ENCODE measurements around the gene ANKRD16. TPM values are rescaled to one million over a fixed set of nuclear protein-coding genes. Genes with fewer than 3 reads are reported as not detected.

The ANKRD16 gene
- total and polyA plus RNA-seq, 2 of the 13 experiments (the other 11 are each of a cell fraction or from before 2014, with no cell fraction given): 8.0 to 11.4 TPM

DNA sequence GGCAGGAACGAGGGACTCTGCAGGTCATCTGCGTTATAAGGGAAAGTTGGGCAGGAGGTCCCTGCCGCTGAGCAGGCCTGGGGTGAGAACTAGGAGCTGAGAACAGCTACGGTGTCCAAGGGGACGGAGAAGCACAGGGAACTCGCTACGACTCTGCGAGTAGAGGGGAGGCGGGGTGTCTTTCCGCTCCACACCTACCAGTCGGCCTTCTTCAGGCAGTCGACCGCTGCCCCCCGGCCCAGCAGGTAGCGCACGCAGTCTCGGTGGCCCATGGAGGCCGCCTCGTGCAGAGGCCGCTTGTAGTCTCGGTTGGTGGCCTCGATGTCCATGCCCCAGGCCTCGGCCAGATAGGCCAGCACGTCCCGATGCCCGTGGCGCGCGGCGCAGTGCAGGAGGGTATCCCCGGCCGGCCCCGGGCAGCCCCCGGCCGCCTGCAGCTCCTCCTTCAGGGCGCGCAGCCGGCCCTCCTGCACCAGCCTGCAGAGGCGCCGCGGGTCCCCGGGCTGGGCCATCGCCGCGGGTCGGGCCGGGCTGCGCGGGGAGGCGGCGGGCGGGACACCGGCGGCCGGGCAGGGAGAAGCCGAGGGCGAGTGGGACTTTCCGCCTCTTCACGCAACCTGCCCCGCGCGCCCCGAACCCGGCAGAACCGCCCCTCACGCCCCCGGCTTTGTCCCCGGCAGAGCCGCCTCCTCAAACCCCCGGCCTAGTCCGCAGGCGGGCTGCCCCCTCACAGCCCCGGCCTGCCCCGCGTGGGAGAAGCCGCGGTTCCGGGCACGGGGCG is 660 bp downstream of the ANKRD16 start (continued):
- TF ChIP-seq, protein P1, sequence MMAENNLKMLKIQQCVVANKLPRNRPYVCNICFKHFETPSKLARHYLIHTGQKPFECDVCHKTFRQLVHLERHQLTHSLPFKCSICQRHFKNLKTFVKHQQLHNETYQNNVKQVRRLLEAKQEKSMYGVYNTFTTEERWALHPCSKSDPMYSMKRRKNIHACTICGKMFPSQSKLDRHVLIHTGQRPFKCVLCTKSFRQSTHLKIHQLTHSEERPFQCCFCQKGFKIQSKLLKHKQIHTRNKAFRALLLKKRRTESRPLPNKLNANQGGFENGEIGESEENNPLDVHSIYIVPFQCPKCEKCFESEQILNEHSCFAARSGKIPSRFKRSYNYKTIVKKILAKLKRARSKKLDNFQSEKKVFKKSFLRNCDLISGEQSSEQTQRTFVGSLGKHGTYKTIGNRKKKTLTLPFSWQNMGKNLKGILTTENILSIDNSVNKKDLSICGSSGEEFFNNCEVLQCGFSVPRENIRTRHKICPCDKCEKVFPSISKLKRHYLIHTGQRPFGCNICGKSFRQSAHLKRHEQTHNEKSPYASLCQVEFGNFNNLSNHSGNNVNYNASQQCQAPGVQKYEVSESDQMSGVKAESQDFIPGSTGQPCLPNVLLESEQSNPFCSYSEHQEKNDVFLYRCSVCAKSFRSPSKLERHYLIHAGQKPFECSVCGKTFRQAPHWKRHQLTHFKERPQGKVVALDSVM (CRISPR knock-in tag; IDR thresholded peaks at IDR 0.05): peak; percentile 54; the same call in 1 of the 2 replicates
- TF ChIP-seq ZNF263 (CRISPR knock-in tag; IDR thresholded peaks at IDR 0.05) (peak; percentile 1; the same call in 1 of the 2 replicates), ZSCAN29 (CRISPR knock-in tag; conservative IDR thresholded peaks at IDR 0.05) (no peak), ZNF766 (CRISPR knock-in tag; IDR thresholded peaks at IDR 0.05; ENCODE audit: borderline replicate concordance) (0 out of 2 replicates have a peak, but pooled peaks have one; percentile 11), HES4 (CRISPR knock-in tag; IDR thresholded peaks at IDR 0.05; ENCODE audit: borderline replicate concordance) (no peak), NCOA1 (CRISPR knock-in tag; IDR thresholded peaks at IDR 0.05) (no peak), ZNF605 (CRISPR knock-in tag; IDR thresholded peaks at IDR 0.05) (0 out of 2 replicates have a peak, but pooled peaks have one; percentile 22), ZNF652 (CRISPR knock-in tag; IDR thresholded peaks at IDR 0.05; ENCODE audit: borderline replicate concordance, low read depth) (no peak), ZNF501 (CRISPR knock-in tag; IDR thresholded peaks at IDR 0.05) (no peak), ZNF558 (CRISPR knock-in tag; IDR thresholded peaks at IDR 0.05; ENCODE audit: borderline replicate concordance) (no peak), SALL1 (CRISPR knock-in tag; IDR thresholded peaks at IDR 0.05) (peak; percentile 22; the same call in 1 of the 2 replicates), ZNF30 (CRISPR knock-in tag; IDR thresholded peaks at IDR 0.05) (0 out of 2 replicates have a peak, but pooled peaks have one; percentile 48)
- TF ChIP-seq, protein P2, sequence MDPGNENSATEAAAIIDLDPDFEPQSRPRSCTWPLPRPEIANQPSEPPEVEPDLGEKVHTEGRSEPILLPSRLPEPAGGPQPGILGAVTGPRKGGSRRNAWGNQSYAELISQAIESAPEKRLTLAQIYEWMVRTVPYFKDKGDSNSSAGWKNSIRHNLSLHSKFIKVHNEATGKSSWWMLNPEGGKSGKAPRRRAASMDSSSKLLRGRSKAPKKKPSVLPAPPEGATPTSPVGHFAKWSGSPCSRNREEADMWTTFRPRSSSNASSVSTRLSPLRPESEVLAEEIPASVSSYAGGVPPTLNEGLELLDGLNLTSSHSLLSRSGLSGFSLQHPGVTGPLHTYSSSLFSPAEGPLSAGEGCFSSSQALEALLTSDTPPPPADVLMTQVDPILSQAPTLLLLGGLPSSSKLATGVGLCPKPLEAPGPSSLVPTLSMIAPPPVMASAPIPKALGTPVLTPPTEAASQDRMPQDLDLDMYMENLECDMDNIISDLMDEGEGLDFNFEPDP (CRISPR knock-in tag; conservative IDR thresholded peaks at IDR 0.05): peak; percentile 95; the same call in 1 of the 2 replicates
- TF ChIP-seq, protein P3, sequence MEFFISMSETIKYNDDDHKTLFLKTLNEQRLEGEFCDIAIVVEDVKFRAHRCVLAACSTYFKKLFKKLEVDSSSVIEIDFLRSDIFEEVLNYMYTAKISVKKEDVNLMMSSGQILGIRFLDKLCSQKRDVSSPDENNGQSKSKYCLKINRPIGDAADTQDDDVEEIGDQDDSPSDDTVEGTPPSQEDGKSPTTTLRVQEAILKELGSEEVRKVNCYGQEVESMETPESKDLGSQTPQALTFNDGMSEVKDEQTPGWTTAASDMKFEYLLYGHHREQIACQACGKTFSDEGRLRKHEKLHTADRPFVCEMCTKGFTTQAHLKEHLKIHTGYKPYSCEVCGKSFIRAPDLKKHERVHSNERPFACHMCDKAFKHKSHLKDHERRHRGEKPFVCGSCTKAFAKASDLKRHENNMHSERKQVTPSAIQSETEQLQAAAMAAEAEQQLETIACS (CRISPR knock-in tag; IDR thresholded peaks at IDR 0.05): no peak
- TF ChIP-seq, protein P4, sequence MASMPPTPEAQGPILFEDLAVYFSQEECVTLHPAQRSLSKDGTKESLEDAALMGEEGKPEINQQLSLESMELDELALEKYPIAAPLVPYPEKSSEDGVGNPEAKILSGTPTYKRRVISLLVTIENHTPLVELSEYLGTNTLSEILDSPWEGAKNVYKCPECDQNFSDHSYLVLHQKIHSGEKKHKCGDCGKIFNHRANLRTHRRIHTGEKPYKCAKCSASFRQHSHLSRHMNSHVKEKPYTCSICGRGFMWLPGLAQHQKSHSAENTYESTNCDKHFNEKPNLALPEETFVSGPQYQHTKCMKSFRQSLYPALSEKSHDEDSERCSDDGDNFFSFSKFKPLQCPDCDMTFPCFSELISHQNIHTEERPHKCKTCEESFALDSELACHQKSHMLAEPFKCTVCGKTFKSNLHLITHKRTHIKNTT (CRISPR knock-in tag; IDR thresholded peaks at IDR 0.05): no peak
- TF ChIP-seq, protein P5, sequence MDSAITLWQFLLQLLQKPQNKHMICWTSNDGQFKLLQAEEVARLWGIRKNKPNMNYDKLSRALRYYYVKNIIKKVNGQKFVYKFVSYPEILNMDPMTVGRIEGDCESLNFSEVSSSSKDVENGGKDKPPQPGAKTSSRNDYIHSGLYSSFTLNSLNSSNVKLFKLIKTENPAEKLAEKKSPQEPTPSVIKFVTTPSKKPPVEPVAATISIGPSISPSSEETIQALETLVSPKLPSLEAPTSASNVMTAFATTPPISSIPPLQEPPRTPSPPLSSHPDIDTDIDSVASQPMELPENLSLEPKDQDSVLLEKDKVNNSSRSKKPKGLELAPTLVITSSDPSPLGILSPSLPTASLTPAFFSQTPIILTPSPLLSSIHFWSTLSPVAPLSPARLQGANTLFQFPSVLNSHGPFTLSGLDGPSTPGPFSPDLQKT (CRISPR knock-in tag; IDR thresholded peaks at IDR 0.05; ENCODE audit: borderline replicate concordance): no peak
- TF ChIP-seq, protein P6, sequence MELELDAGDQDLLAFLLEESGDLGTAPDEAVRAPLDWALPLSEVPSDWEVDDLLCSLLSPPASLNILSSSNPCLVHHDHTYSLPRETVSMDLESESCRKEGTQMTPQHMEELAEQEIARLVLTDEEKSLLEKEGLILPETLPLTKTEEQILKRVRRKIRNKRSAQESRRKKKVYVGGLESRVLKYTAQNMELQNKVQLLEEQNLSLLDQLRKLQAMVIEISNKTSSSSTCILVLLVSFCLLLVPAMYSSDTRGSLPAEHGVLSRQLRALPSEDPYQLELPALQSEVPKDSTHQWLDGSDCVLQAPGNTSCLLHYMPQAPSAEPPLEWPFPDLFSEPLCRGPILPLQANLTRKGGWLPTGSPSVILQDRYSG (CRISPR knock-in tag; IDR thresholded peaks at IDR 0.05): 0 out of 2 replicates have a peak, but pooled peaks have one; percentile 39
- TF ChIP-seq, protein P7, sequence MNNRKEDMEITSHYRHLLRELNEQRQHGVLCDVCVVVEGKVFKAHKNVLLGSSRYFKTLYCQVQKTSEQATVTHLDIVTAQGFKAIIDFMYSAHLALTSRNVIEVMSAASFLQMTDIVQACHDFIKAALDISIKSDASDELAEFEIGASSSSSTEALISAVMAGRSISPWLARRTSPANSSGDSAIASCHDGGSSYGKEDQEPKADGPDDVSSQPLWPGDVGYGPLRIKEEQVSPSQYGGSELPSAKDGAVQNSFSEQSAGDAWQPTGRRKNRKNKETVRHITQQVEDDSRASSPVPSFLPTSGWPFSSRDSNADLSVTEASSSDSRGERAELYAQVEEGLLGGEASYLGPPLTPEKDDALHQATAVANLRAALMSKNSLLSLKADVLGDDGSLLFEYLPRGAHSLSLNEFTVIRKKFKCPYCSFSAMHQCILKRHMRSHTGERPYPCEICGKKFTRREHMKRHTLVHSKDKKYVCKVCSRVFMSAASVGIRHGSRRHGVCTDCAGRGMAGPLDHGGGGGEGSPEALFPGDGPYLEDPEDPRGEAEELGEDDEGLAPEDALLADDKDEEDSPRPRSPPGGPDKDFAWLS (CRISPR knock-in tag; IDR thresholded peaks at IDR 0.05; ENCODE audit: borderline replicate concordance): 0 out of 2 replicates have a peak, but pooled peaks have one; percentile 1
